ENCODE results near the gene SLC44A5. TPM values are rescaled to one million over a fixed set of nuclear protein-coding genes. Genes with fewer than 3 reads are reported as not detected.
"Not testable (repeated sequence)": the region's sequence is repeated elsewhere in the genome, so short reads cannot be mapped to it uniquely, and the experiment has no call there.

Gene SLC44A5
- total RNA-seq, 1 donor from 2014 or later, result 0.27 TPM

DNA sequence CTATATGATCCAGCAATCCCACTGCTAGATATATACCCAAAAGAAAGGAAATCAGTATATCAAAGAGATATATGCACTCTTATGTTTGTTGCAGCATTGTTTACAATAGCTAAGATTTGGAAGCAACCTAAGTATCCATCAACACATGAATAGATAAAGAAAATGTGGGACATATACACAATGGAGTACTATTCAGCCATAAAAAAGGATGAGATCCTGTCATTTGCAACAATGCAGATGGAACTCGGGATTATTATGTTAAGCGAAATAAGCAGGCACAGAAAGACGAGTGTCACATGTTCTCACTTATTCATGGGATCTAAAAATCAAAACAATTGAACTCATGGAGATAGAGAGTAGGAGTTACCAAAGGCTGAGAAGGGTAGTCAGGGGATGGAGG lies 17.5 kb downstream of the SLC44A5 start:
- intact Hi-C loops (cut with micrococcal nuclease); ATAC-seq; DNase-seq: not testable (repeated sequence)

DNA sequence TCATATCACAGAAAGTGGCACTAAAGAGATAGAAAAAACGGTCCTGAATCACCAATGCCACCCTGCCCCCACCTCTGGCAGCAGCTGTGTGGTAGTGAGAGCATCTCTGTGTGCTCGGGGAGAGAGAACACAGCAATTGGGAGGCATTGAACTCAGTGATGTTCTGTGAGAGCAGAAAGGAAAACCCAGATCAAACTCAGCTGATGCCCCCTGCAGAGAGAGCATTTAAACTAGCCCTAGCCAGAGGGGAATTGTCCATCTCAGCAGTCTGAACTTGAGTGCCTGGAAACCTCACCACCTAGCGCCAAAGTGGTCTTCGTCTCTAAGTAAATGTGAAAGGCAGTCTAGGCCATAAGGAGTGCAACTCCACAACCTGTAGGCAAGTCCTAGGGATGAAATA lies 21.3 kb downstream of the SLC44A5 start:
- no peak for ATAC-seq
- no peak for DNase-seq
- intact Hi-C loops (cut with micrococcal nuclease), result no loop called here

GRCh38 chr1:75588779-75589475 lies 22.0 kb downstream of the SLC44A5 start:
- intact Hi-C loops (cut with micrococcal nuclease), result no loop called here
- ATAC-seq (no peak), DNase-seq (no peak)

- DNase-seq, result no peak
- intact Hi-C loops (cut with micrococcal nuclease), result no loop called here
- no peak for ATAC-seq
Measured at GRCh38 chr1:75587692-75588091, 23.2 kb downstream of the SLC44A5 start.

DNA sequence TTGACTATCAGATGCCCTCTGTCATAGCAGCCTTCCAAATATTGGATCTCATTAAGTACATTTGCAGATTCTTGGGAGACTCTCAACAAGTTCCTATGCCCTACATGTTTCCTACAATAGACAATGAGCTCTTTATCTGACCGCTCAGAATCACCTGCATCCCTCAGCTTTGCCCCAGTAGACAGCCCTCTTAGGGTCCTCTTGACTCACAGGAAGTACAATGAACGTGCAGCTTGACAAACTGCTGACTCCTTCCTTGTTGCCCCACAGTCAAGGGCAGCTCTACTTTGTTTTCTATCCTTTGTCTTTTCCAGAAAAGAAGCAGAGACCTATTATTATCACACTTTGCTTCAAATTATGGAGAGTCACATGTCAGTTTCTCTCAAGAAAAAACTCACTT lies 27.6 kb downstream of the SLC44A5 start:
- ATAC-seq (no peak), DNase-seq (no peak)
- intact Hi-C loops (cut with micrococcal nuclease), result no loop called here

- intact Hi-C loops (cut with micrococcal nuclease), result no loop called here
- ATAC-seq, result no peak
- no peak for DNase-seq
Measured at GRCh38 chr1:75582725-75583261, 28.1 kb downstream of the SLC44A5 start.

- ATAC-seq (no peak), DNase-seq (no peak)
- intact Hi-C loops (cut with micrococcal nuclease), result no loop called here
Measured at GRCh38 chr1:75579046-75579445, 31.9 kb downstream of the SLC44A5 start.

- no peak for ATAC-seq
Measured at GRCh38 chr1:75575837-75576236, 35.1 kb downstream of the SLC44A5 start.

GRCh38 chr1:75567191-75567590 lies 43.7 kb downstream of the SLC44A5 start:
- no peak for ATAC-seq
- intact Hi-C loops (cut with micrococcal nuclease), result no loop called here

More at GRCh38 chr1:75575837-75576236, 35.1 kb downstream of the SLC44A5 start:
- intact Hi-C loops (cut with micrococcal nuclease), result no loop called here
- DNase-seq, result no peak

GRCh38 chr1:75559800-75560199 lies 51.1 kb downstream of the SLC44A5 start:
- ATAC-seq (no peak), DNase-seq (no peak)
- intact Hi-C loops (cut with micrococcal nuclease), result no loop called here

More at GRCh38 chr1:75567191-75567590, 43.7 kb downstream of the SLC44A5 start:
- no peak for DNase-seq

DNA sequence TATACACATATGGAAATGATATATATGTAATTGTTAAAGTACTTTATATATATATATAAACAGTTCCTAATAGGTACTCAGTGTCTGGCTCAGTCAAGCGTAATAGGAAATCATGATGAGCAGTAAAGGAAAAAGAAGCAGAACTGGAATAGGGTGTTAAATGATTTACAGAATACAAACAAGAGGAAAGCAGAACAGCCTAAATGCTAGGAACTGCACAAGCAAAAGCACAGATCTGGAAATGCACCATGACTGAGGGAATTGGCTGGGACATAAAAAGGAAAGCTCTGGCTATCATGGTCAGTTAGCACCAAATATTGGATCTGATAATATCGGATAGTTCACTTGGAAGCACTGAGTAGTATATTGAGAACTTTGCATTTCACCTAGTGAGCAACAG lies 51.8 kb downstream of the SLC44A5 start:
- intact Hi-C loops (cut with micrococcal nuclease), result no loop called here
- no peak for DNase-seq
- ATAC-seq, result no peak

- ATAC-seq (no peak), DNase-seq (no peak)
- intact Hi-C loops (cut with micrococcal nuclease), result no loop called here
Measured at GRCh38 chr1:75554870-75555269, 56.0 kb downstream of the SLC44A5 start.

- ATAC-seq (no peak), DNase-seq (no peak)
- intact Hi-C loops (cut with micrococcal nuclease), result no loop called here
Measured at GRCh38 chr1:75554181-75554580, 56.7 kb downstream of the SLC44A5 start.

DNA sequence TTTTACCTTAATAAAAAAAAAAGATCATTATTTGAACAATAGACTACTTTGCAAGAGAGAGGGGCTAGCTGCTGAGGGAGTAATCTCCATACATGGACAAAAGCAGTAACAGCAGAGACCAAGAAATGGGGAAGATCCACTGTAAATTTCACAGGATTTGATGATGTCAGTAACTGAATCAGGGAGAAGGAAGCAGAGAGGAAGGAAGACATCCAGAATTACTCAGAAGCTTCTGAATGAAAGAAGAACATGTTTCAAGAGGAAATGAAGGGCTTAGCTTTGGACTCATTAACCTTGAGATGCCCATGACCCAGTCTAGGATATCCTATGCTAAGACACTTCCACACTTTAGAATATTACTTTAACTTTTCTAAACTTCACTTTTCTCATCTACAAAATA lies 60.4 kb downstream of the SLC44A5 start:
- ATAC-seq, result no peak
- intact Hi-C loops (cut with micrococcal nuclease), result no loop called here
- DNase-seq, result no peak

GRCh38 chr1:75548721-75549480 lies 62.0 kb downstream of the SLC44A5 start:
- ATAC-seq, result no peak
- intact Hi-C loops (cut with micrococcal nuclease), result no loop called here
- no peak for DNase-seq

DNA sequence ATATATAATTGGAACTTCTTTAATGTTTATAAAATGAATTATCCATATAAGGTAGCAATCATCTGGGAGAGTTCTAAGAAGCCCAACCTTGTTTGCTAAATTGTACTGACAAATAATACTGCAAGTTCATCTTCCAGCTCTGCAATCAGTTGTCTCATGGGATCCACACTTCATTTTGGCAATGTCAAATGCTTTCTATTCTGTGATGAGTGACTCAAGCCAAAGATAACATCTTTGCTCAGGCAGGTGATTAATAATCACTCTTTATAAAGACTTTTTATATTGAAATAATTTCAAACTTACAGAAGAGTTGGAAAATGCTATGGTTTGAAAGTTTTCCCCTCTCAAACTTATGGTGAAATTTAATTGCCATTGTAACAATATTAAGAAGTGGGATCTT lies 67.2 kb downstream of the SLC44A5 start:
- no peak for DNase-seq
- intact Hi-C loops (cut with micrococcal nuclease), result no loop called here
- ATAC-seq, result no peak

DNA sequence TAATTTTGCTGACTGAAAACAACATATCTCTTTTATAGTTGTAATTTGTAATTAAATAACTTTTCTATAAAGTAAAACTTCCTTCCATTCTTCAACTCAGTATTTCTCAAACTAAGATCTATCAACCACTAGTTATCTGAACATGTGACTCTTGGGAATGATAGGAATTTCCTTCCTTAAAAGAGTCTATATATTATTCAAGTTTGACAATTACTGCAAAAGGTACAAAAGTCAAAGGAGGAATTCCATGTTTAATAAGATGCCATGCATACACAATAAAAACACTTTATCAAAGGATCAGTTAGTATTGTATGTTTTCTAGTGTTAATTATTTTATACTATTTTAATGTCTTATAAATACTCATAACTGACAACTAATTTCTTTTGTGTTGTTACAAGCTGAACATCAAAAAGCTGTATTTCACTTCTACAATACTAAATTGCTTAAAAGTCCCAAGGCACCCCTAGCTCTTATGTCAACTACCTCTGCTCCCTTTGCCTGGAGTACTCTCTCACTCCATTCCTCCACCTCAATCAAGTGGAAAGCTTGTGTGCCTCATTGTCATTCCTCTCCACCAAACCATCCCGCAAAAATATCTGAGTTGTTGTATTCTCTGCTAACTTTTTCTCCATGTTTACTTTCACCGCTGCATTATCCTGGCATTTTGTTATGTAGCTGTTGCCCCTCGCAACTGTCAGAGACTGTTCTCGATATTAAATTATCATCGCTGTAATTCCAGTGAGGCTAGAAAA lies 67.9 kb downstream of the SLC44A5 start:
- ATAC-seq (no peak), DNase-seq (no peak)
- intact Hi-C loops (cut with micrococcal nuclease), result no loop called here

- ATAC-seq (no peak), DNase-seq (no peak)
Measured at GRCh38 chr1:75539230-75540116, 71.4 kb downstream of the SLC44A5 start.

DNA sequence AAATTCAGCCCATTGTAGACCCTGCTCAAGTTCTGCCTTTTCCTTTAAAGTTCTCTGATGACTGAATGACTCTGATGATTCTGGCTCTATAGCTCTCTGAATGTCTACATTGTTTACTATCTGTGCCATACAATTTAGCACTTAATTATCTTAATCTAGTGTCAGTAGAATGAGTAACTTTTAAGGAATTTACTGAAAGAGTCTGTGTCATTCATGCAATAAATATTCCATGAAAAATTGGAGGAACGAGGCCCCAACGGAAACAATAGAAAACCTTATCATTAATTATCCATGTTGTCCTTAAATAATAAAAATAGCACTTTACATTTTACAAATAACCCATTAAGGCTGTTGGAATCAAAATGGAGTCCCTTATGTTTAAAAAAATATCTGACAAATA lies 77.8 kb downstream of the SLC44A5 start:
- DNase-seq (no peak), ATAC-seq (no peak)
- intact Hi-C loops (cut with micrococcal nuclease), result no loop called here

More at GRCh38 chr1:75539230-75540116, 71.4 kb downstream of the SLC44A5 start:
- intact Hi-C loops (cut with micrococcal nuclease), result no loop called here

Data from left ventricle myocardium superior (tissue), 1 donor.